Stimulated activated effector memory CD8-positive, alpha-beta T cell treated with anti-CD3 and anti-CD28 coated beads, Interleukin-12 subunit alpha, Interleukin-12 subunit beta, amount 100 ng/mL, for 72 hours (primary cell): ENCODE data around the gene DENND10.
"Not testable (repeated sequence)": the region's sequence is repeated elsewhere in the genome, so short reads cannot be mapped to it uniquely, and the experiment has no call there.

Source experiments
- ATAC-seq: fragments of 150-1000 bp; cut with Tn5 transposase; 2 replicates; pipeline ENCODE4 v1.10.0; 2021
- DNase-seq, 2 donors: peaks; one replicate each; pipeline ENCODE4 v3.0.0; 2021 to 2022; ENCODE audit warnings: low spot score in 2 of 2
- H3K27ac Mint-ChIP-seq: one replicate; pipeline ENCODE4 v1.8.0; 2022; ENCODE audit warnings: mild to moderate bottlenecking, mixed read lengths
- H3K36me3 Mint-ChIP-seq: one replicate; pipeline ENCODE4 v1.8.0; 2022; ENCODE audit warnings: mild to moderate bottlenecking, mixed read lengths
- H3K4me1 Mint-ChIP-seq: one replicate; pipeline ENCODE4 v1.8.0; 2022; ENCODE audit warnings: mixed read lengths
- H3K4me3 Mint-ChIP-seq: one replicate; pipeline ENCODE4 v1.8.0; 2022; ENCODE audit warnings: mild to moderate bottlenecking, mixed read lengths
- H3K9me3 Mint-ChIP-seq: one replicate; pipeline ENCODE4 v1.8.0; 2022; ENCODE audit warnings: mixed read lengths

Gene DENND10

GRCh38 chr10:119087271-119087882, 16.5 kb upstream of the DENND10 start:
- no peak overlapping the region for H3K4me3 Mint-ChIP-seq
- peaks cover 40% of the 10 kb centered on the region for H3K4me1 Mint-ChIP-seq
- DNase-seq (no peak), ATAC-seq (no peak)
- H3K36me3 Mint-ChIP-seq: no peaks in the 10 kb centered on the region
- H3K27ac Mint-ChIP-seq: no peak overlapping the region
- H3K9me3 Mint-ChIP-seq: no peaks in the 10 kb centered on the region

DNA sequence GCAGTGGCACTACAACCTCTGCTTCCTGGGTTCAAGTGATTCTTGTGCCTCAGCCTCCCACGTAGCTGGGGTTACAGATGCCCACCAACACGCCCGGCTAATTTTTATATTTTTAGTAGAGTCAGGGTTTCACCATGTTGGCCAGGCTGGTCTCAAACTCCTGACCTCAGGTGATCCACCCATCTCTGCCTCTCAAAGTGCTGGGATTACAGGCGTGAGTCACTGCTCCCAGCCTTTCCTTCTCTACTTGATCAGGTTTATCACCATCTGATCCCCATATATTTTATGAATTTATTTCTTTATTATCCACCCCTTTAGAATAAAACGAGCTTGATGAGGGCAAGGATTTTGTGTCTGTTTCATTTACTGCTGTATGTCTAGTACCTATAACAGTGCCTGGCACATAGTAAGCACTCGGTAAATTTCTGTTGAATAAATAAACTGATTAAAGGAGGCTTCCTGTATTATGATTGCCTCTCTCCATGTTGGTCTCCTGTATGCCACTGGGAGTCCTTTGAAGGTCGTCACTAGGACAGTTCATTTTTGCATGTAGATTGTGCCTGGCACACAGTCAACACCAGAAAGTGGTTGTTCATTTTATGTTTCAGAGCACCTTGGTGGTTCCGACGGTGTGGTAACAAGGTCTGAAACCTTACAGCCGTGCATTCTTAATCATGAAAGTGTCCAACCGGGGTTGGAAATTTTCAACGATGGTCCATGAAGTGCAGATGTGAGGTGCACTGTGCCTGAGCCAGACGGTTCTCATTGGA, 13.7 kb upstream of the DENND10 start:
- ATAC-seq (peak; percentile 96), DNase-seq (peak in 1 of 2 donors; percentile 77)
- Mint-ChIP-seq H3K4me3 (peak overlapping the region; percentile 39), H3K9me3 (no peaks in the 10 kb centered on the region), H3K27ac (peak overlapping the region; percentile 0), H3K36me3 (no peaks in the 10 kb centered on the region), H3K4me1 (peaks cover 37% of the 10 kb centered on the region)

DNA sequence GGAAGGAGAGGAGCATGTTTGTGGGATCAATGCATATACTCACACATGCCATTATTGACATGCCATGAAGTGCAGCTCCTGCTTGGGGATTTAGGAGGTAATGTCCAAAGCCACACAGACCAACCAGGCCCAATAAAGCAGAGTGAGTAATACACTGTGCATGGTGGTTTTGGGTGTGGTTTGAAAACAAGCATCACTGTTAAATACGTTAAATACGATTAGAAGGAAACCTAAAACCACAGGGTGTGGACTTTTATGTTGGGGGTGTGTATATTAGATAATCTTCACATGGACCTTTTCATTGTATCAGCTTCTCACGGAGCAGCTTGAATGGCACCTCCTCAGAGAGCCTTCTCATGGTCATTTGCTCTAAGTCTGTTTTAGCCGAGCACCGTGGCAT, 12.9 kb upstream of the DENND10 start:
- no peaks in the 10 kb centered on the region for H3K9me3 Mint-ChIP-seq
- peak overlapping the region; percentile 39 for H3K4me3 Mint-ChIP-seq
- peak; percentile 88 for ATAC-seq
- H3K4me1 Mint-ChIP-seq: peaks cover 45% of the 10 kb centered on the region
- no peaks in the 10 kb centered on the region for H3K36me3 Mint-ChIP-seq
- peak in 1 of 2 donors; percentile 66 for DNase-seq
- H3K27ac Mint-ChIP-seq: peak overlapping the region; percentile 0

DNA sequence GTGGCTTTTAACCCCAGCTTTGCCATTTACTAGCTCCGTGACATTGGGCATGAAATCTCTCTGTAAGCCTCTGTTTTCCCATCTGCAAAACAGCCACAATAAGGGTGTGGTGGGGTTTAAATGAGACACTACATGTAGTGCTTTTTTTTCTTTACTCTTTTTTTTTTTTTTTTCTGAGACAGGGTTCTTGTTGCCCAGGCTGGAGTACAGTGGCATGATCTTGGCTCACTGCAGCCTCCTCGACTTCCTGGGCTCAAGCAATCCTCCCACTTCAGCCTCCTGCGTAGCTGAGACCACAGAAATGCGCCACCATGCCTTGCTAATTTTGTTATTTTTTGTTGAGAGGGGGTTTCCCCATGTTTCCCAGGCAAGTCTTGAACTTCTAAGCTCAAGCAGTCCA, 8.3 kb upstream of the DENND10 start:
- DNase-seq: no peak
- ATAC-seq: no peak
- Mint-ChIP-seq H3K36me3 (no peaks in the 10 kb centered on the region), H3K4me3 (no peak overlapping the region), H3K4me1 (peaks cover 28% of the 10 kb centered on the region), H3K9me3 (no peaks in the 10 kb centered on the region), H3K27ac (peak overlapping the region; percentile 64)

- not testable (repeated sequence) for H3K9me3 Mint-ChIP-seq, ATAC-seq, DNase-seq, H3K27ac Mint-ChIP-seq, H3K4me3 Mint-ChIP-seq, H3K36me3 Mint-ChIP-seq
- peaks cover 24% of the 10 kb centered on the region for H3K4me1 Mint-ChIP-seq
These were observed 7.1 kb upstream of the DENND10 start for GRCh38 chr10:119096641-119097415.

DNA sequence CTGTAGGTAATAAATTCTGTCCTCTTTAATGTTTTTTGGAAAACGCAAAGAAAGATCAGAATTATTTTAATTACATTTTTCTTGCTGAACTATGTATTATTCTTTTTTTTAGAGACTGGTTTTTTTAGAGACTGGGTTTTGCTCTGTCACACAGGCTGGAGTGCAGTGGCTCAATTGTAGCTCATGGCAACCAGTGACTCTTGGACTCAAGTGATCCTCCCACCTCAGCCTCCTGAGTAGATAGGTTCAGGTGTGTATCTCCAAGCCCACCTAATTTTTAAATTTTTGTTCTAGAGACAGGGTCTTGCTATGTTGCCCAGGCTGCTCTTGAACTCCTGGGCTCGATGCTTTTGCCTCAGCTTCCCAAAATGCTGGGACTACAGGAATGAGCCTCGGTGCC, 5.3 kb upstream of the DENND10 start:
- Mint-ChIP-seq H3K4me3 (no peak overlapping the region), H3K4me1 (peaks cover 25% of the 10 kb centered on the region), H3K36me3 (no peaks in the 10 kb centered on the region), H3K27ac (no peak overlapping the region), H3K9me3 (no peaks in the 10 kb centered on the region)
- DNase-seq (no peak), ATAC-seq (no peak)

DNA sequence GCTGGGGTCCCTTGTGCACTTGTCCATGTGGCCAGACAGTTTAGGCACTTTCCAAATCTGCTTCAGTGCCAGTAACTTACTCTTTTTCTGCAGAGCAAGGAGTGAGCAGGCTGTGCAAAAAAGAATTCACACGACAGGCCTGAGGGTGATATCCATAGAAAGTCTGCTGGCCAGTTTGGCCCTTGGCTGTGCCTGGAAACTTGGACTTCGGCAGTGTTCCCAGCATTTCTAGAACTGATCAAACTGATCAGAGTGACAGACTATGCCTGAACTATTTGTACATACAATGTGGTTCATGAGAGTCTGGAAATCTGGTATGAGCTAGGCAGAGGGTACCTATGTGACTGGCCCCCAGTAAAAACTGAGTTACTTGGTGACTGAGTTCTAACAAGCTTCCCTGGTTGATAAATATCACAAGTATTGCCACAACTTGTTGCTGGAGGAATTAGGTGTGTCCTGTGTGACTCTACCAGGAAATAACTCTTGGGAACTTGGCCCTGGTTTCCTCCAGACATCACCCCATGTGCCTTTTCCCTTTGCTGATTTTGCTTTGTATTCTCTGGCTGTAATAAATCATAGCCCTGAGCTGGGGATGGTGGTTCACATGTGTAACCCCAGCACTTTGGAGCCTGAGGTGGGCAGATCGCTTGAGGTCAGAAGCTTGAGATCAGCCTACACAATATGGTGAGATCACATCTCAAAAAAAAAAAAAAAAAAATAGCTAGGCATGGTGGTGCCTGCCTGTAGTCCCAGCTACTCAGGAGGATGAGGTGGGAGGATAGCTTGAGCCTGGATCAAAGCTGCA, 3.3 kb upstream of the DENND10 start:
- H3K9me3 Mint-ChIP-seq: no peaks in the 10 kb centered on the region
- ATAC-seq: no peak
- H3K4me1 Mint-ChIP-seq: peaks cover 27% of the 10 kb centered on the region
- H3K27ac Mint-ChIP-seq: no peak overlapping the region
- no peaks in the 10 kb centered on the region for H3K36me3 Mint-ChIP-seq
- H3K4me3 Mint-ChIP-seq: no peak overlapping the region
- no peak for DNase-seq

- no peak for ATAC-seq
- no peaks in the 10 kb centered on the region for H3K9me3 Mint-ChIP-seq
- no peaks in the 10 kb centered on the region for H3K36me3 Mint-ChIP-seq
- H3K27ac Mint-ChIP-seq: no peak overlapping the region
- peaks cover 18% of the 10 kb centered on the region for H3K4me1 Mint-ChIP-seq
- no peak for DNase-seq
- no peak overlapping the region for H3K4me3 Mint-ChIP-seq
These were observed 2.4 kb upstream of the DENND10 start for GRCh38 chr10:119101366-119102098.

GRCh38 chr10:119103241-119103902, 541 bp upstream of the DENND10 start:
- Mint-ChIP-seq H3K4me3 (peak overlapping the region; percentile 77), H3K4me1 (peaks cover 18% of the 10 kb centered on the region), H3K36me3 (peaks cover 16% of the 10 kb centered on the region), H3K27ac (no peak overlapping the region), H3K9me3 (no peaks in the 10 kb centered on the region)
- ATAC-seq (no peak), DNase-seq (no peak)

GRCh38 chr10:119104654-119105015, 722 bp downstream of the DENND10 start:
- Mint-ChIP-seq H3K4me1 (peaks cover 18% of the 10 kb centered on the region), H3K4me3 (peak overlapping the region; percentile 77), H3K27ac (no peak overlapping the region), H3K36me3 (peaks cover 28% of the 10 kb centered on the region), H3K9me3 (no peaks in the 10 kb centered on the region)
- peak; percentile 43 for ATAC-seq
- DNase-seq: peak; percentile 19 to 63

DNA sequence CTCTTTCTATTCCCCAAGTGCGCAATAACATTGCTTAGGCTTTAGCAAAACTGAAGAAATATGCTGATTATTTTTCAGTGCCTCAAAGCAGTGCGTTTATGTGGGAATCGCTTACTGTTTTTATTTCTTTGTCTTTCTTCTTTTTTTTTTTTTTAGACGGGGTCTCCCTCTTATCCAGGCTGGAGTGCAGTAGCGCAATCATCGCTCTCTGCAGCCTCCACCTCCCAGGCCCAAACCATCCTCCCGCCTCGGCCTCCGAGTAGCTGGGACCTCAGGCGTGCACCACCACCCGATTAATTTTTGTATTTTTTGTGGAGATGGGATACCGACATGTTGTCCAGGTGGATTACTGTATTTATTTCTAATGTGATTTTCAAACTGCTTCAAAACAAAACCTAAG, 1.2 kb downstream of the DENND10 start:
- no peaks in the 10 kb centered on the region for H3K9me3 Mint-ChIP-seq
- ATAC-seq (no peak), DNase-seq (no peak)
- peak overlapping the region; percentile 77 for H3K4me3 Mint-ChIP-seq
- peaks cover 18% of the 10 kb centered on the region for H3K4me1 Mint-ChIP-seq
- peak overlapping the region; percentile 29 for H3K27ac Mint-ChIP-seq
- peaks cover 33% of the 10 kb centered on the region for H3K36me3 Mint-ChIP-seq

- DNase-seq, H3K9me3 Mint-ChIP-seq, H3K4me3 Mint-ChIP-seq, H3K27ac Mint-ChIP-seq, ATAC-seq: not testable (repeated sequence)
- Mint-ChIP-seq H3K36me3 (peaks cover 41% of the 10 kb centered on the region), H3K4me1 (peaks cover 18% of the 10 kb centered on the region)
These were observed 2.0 kb downstream of the DENND10 start for GRCh38 chr10:119105899-119106298.

- DNase-seq, H3K4me3 Mint-ChIP-seq, ATAC-seq, H3K9me3 Mint-ChIP-seq, H3K27ac Mint-ChIP-seq: not testable (repeated sequence)
- Mint-ChIP-seq H3K36me3 (peaks cover 53% of the 10 kb centered on the region), H3K4me1 (peaks cover 12% of the 10 kb centered on the region)
These were observed 3.2 kb downstream of the DENND10 start for GRCh38 chr10:119107106-119107505.

- DNase-seq, H3K4me3 Mint-ChIP-seq, H3K9me3 Mint-ChIP-seq, H3K27ac Mint-ChIP-seq, ATAC-seq: not testable (repeated sequence)
- peaks cover 12% of the 10 kb centered on the region for H3K4me1 Mint-ChIP-seq
- H3K36me3 Mint-ChIP-seq: peaks cover 60% of the 10 kb centered on the region
These were observed 3.9 kb downstream of the DENND10 start for GRCh38 chr10:119107771-119108170.
